C4-2B (cell line): ENCODE results near the gene GALNT9.

Source experiments
- H3K27ac ChIP-seq: fragments of 450-650 bp; 2 replicates; pipeline ENCODE4 v1.5.1; 2017
- CTCF ChIP-seq: fragments of 450-650 bp; conservative IDR thresholded peaks from 2 replicates; pipeline ENCODE4 v1.5.1; 2017; ENCODE audit warnings: mild to moderate bottlenecking
- ZFX ChIP-seq: fragments of 450-650 bp; IDR thresholded peaks from 2 replicates; pipeline ENCODE4 v1.6.1; 2017

The GALNT9 gene

GRCh38 chr12:132188916-132189325 lies 140.5 kb downstream of the GALNT9 start:
- TF ChIP-seq CTCF (no peak), ZFX (no peak)

GRCh38 chr12:132188451-132188901 lies 140.9 kb downstream of the GALNT9 start:
- TF ChIP-seq ZFX, result no peak
- no peak for TF ChIP-seq CTCF
- no peak overlapping the region for H3K27ac ChIP-seq

More at GRCh38 chr12:132188916-132189325, 140.5 kb downstream of the GALNT9 start:
- peak overlapping the region; percentile 46 for H3K27ac ChIP-seq

GRCh38 chr12:132187646-132188450 lies 141.5 kb downstream of the GALNT9 start:
- H3K27ac ChIP-seq, result no peak overlapping the region
- no peak for TF ChIP-seq ZFX
- TF ChIP-seq CTCF, result no peak

- no peak; the same call in 1 of the 2 replicates for TF ChIP-seq CTCF
- H3K27ac ChIP-seq, result no peak overlapping the region
Measured at GRCh38 chr12:132186857-132187620, 142.3 kb downstream of the GALNT9 start.

- TF ChIP-seq ZFX (no peak), CTCF (no peak)
- no peak overlapping the region for H3K27ac ChIP-seq
Measured at GRCh38 chr12:132186208-132186856, 143.1 kb downstream of the GALNT9 start.

GRCh38 chr12:132185705-132186104 lies 143.7 kb downstream of the GALNT9 start:
- TF ChIP-seq ZFX (no peak), CTCF (no peak)
- H3K27ac ChIP-seq, result no peak overlapping the region
